Choroid plexus epithelial cell (primary cell): ENCODE results near the gene PLA2G12A.
"Not testable (repeated sequence)": the region's sequence is repeated elsewhere in the genome, so short reads cannot be mapped to it uniquely, and the experiment has no call there.

Source experiments
- DNase-seq: peaks from one replicate; pipeline ENCODE4 v3.0.0-alpha.2; 2010; ENCODE audit warnings: low read depth
- H3K4me3 ChIP-seq: 2 replicates; pipeline ENCODE4 v1.5.1; 2011; ENCODE audit warnings: low read depth, mild to moderate bottlenecking, control low read depth, low read length, moderate library complexity
- TF ChIP-seq, protein P1 (sequence below): conservative IDR thresholded peaks from 2 replicates; pipeline ENCODE4 v1.5.1; 2011; ENCODE audit warnings: low read depth, mild to moderate bottlenecking, control low read depth, inconsistent platforms, low read length, moderate library complexity

The PLA2G12A gene

DNA sequence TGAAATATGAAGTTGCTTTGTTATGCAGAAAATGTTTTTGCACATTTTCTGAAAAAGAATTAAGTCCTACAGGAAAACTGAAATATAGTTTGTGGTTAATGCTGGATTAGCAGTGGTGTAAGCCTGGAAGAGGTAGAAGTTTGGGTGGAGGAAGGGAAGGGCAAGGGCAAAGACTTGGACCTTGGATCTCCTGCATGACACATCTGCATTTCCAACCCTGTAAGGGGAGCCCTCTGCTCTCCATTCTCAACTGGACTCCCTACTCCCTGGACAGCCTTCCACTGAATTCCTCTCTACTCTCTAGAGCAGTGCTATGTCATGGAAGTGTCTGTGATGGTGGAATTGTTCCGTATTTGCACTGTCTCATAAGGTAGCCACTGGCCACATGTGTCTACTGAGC, 31.2 kb downstream of the PLA2G12A start:
- no peak overlapping the region for H3K4me3 ChIP-seq
- TF ChIP-seq, protein P1, sequence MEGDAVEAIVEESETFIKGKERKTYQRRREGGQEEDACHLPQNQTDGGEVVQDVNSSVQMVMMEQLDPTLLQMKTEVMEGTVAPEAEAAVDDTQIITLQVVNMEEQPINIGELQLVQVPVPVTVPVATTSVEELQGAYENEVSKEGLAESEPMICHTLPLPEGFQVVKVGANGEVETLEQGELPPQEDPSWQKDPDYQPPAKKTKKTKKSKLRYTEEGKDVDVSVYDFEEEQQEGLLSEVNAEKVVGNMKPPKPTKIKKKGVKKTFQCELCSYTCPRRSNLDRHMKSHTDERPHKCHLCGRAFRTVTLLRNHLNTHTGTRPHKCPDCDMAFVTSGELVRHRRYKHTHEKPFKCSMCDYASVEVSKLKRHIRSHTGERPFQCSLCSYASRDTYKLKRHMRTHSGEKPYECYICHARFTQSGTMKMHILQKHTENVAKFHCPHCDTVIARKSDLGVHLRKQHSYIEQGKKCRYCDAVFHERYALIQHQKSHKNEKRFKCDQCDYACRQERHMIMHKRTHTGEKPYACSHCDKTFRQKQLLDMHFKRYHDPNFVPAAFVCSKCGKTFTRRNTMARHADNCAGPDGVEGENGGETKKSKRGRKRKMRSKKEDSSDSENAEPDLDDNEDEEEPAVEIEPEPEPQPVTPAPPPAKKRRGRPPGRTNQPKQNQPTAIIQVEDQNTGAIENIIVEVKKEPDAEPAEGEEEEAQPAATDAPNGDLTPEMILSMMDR = no peak
- DNase-seq = no peak

DNA sequence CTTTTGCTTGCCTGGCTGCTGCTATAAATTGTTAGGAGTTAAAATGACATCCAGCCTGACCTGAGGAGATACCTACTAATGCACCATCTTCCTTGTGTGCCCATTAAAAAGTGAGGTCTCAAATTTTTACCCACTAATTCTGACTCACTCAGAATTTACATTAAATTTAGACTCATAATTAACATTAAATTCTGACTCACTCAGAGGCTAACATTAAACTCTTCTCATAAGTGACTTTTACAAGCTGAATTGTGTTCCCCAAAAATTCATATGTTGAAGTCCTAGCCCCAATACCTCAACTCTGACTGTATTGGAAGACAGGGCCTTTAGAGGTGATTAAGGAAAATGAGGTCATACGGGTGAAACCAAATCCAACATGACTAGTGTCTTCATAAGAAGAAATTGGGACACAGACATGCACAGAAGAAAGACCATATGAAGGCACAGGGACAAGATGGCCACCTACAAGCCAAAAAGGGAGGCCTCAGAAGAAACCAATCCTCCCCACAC, 38.4 kb downstream of the PLA2G12A start:
- H3K4me3 ChIP-seq = no peak overlapping the region
- TF ChIP-seq, protein P1 = no peak
- no peak for DNase-seq

DNA sequence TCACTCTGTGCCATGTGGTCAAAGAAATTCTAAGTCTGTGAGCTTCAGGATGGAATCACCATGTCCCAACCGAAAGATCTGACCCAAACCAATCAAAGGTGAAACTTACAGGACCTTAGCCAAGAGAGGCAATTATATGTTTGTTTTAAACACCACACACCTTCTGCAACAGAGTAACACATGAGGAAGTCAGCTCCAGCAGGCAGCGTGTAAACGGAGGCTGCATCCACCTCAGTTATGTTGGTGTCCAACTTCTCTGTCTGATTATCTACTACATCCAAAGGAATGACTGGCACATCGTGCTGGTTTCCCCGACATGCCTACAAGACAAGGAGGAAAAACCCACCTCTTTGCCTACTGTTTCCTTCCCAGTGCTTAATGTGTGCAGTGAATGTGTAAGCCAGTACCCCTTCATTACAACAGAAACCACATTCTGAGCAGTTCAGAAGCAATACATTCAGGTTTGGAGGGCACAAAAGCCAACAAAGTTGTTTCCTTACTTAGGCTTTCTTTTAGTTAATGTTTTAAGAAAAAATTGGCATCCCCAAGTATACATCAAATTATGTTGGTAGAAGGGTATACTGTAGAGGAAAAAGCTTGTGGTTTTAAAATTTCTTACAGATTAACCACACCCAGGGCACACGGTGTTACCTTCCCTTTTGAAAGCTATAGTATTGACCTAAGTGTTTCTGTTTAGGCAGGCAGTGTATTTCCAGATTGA, 39.0 kb downstream of the PLA2G12A start:
- no peak overlapping the region for H3K4me3 ChIP-seq
- no peak for DNase-seq
- TF ChIP-seq, protein P1 = no peak

DNA sequence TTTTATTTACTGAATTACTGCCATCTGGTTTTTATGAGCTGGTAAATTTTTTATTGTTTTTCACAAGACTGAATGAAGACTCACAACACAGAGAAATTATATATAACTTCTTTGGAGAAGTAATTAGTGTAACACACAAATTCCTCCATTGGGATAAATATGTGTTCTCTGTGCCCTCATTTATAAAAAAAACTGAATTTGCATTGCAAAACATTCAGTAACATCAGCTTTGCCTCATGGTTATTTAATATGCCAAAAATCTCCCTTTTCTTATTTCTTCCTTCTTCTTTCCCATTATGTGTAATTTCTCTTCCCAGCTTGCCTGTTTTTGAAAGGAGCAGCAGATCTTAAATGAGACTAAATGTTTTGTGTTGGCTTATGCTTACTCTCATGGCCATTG, 45.1 kb downstream of the PLA2G12A start:
- no peak overlapping the region for H3K4me3 ChIP-seq
- DNase-seq = no peak
- TF ChIP-seq, protein P1 = no peak

DNA sequence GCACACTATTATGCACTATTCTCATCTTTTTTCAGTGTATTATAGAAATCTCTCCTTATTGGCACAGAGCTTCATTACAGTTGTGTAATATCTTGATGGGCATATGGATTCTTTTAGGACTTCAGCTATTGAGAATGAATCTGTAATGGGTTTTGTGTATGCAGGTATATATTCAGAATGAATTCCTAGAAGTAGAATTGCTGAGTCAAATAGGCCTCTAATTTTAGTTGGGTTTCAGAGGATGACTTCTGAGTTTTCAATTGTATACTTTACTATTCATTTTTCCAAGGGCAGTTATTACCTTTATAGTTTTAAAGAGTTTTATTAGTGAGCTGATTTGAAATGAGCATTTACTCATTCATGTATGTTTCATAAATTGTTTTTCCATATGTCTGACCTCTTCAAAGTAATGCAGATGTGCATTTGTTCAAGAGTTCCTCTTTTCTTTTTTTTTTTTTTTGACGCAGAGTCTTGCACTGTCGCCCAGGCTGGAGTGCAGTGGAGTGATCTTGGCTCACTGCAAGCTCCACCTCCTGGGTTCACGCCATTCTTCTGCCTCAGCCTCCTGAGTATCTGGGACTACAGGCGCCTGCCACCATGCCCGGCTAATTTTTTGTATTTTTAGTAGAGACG, 46.1 kb downstream of the PLA2G12A start:
- DNase-seq = no peak
- no peak overlapping the region for H3K4me3 ChIP-seq
- TF ChIP-seq, protein P1 = no peak

DNA sequence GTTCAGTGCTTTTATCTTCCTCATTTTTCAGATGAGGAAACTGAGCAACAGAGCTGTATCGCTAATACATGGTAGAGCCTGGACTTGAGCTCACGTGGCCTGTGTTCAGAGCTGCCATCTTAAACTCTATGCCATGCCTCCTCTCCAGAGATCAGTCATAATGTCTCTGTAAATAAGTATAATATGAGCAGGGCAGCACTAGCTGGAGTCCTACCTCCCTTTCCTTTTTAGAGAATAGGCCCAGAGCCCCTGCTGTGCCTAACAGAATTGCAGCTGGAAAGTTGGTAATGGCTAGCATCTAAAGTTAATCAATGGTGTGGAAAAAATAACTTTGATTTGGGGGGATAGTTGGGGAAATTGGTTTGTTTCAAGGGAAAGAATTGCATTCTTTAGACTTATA, 47.0 kb downstream of the PLA2G12A start:
- DNase-seq = no peak
- no peak overlapping the region for H3K4me3 ChIP-seq
- TF ChIP-seq, protein P1 = no peak

DNA sequence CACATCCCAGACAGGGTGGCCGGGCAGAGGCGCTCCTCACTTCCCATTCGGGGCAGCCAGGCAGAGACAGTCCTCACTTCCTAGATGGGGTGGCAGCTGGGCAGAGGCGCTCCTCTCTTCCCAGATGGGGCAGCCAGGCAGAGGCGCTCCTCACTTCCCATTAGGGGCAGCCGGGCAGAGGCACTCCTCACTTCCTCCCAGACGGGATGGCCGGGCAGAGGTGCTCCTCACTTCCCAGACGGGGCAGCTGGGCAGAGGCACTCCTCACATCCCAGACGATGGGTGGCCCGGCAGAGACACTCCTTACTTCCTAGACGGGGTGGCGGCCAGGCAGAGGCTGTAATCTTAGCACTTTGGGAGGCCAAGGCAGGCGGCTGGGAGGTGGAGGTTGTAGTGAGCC, 50.9 kb downstream of the PLA2G12A start:
- not testable (repeated sequence) for H3K4me3 ChIP-seq, DNase-seq

DNA sequence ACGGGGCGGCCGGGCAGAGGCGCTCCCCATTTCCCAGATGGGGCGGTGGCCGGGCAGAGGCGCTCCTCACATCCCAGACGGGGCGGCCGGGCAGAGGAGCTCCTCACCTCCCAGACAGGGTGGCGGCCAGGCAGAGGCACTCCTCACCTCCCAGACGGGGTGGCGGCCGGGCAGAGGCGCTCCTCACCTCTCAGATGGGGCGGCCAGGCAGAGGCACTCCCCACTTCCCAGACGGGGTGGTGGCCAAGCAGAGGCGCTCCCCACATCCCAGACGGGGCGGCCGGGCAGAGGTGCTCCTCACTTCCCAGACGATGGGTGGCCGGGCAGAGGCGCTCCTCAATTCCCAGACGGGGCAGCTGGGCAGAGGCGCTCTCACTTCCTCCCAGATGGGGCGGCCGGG, 51.4 kb downstream of the PLA2G12A start:
- not testable (repeated sequence) for H3K4me3 ChIP-seq, DNase-seq
